ENCODE measurements around the gene ADGRD2. TPM values are rescaled to one million over a fixed set of nuclear protein-coding genes. Genes with fewer than 3 reads are reported as not detected.

Gene ADGRD2
- total RNA-seq, 3 donors from 2014 or later: 2.6 to 2.9 TPM; not detected in 1

GRCh38 chr9:124506931-124507879, 57.0 kb downstream of the ADGRD2 start, which contains the start of gene NR5A1:
Gene NR5A1 (minus strand): TSS chr9:124507399. CDS start chr9:124503395, 4,004 bp downstream.
- DNase-seq (ENCODE audit: low spot score in 2 of 2): no peak
- Histone ChIP-seq H3K4me3 (no peak within 1 kb of the TSS), H3K27me3 (peaks cover 6 to 33% of the 10 kb centered on the region in 2 donors), H3K27ac (no peak within 1 kb of the TSS), H3K36me3 (no peaks in the 10 kb centered on the region), H3K4me1 (peaks cover 0 to 5% of the 10 kb centered on the region in 2 donors), H3K9me3 (no peaks in the 10 kb centered on the region)
- TF ChIP-seq POLR2AphosphoS5 (IDR thresholded peaks at IDR 0.05): no peak
- no peak for TF ChIP-seq POLR2A (IDR thresholded peaks at IDR 0.05)
- no peak for TF ChIP-seq CTCF (IDR thresholded peaks at IDR 0.05)
- intact Hi-C loops (cut with DNase I; ENCODE audit: low total_unique reads): loop anchor here (10.0 kb wide), 1 partner anchor 892 kb away; no protein-coding TSS in a partner anchor

DNA sequence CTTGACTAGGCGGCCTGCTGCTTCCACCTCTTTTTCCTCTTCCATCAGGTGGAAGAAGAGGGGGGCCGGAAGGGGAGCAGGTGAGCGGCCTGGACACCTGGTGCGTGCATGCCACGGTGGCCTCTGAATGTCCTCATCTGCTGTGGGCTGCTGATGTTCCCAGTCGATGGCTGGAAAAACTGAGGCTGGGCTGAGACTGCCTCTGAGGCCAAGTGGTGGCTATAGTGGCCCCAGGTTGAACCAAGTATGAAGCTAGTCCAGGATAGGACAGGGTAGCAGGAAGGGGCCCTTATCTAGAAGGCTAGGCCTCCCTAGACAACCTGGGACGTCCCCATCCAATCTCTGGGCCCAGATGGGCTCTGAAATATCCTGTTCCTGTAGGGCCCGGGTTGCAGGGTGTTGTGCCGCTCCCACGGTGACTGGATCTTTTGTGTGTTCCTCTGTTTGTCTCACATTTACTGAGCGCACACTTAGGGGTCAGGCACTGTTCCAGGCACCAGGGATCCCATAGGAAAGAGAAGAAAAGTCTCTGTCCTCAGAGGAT, 57.7 kb downstream of the ADGRD2 start:
- H3K36me3 ChIP-seq: no peaks in the 10 kb centered on the region
- H3K27me3 ChIP-seq: peaks cover 6 to 26% of the 10 kb centered on the region in 2 donors
- no peak overlapping the region for H3K27ac ChIP-seq
- H3K4me3 ChIP-seq: no peak overlapping the region
- peaks cover 0 to 5% of the 10 kb centered on the region in 2 donors for H3K4me1 ChIP-seq
- TF ChIP-seq POLR2A (IDR thresholded peaks at IDR 0.05) (no peak), POLR2AphosphoS5 (IDR thresholded peaks at IDR 0.05) (no peak), CTCF (IDR thresholded peaks at IDR 0.05) (no peak)
- H3K9me3 ChIP-seq: no peaks in the 10 kb centered on the region
- no peak for DNase-seq (ENCODE audit: low spot score in 2 of 2)
- intact Hi-C loops (cut with DNase I; ENCODE audit: low total_unique reads): loop anchor here (10.0 kb wide), 1 partner anchor 893 kb away; no protein-coding TSS in a partner anchor

DNA sequence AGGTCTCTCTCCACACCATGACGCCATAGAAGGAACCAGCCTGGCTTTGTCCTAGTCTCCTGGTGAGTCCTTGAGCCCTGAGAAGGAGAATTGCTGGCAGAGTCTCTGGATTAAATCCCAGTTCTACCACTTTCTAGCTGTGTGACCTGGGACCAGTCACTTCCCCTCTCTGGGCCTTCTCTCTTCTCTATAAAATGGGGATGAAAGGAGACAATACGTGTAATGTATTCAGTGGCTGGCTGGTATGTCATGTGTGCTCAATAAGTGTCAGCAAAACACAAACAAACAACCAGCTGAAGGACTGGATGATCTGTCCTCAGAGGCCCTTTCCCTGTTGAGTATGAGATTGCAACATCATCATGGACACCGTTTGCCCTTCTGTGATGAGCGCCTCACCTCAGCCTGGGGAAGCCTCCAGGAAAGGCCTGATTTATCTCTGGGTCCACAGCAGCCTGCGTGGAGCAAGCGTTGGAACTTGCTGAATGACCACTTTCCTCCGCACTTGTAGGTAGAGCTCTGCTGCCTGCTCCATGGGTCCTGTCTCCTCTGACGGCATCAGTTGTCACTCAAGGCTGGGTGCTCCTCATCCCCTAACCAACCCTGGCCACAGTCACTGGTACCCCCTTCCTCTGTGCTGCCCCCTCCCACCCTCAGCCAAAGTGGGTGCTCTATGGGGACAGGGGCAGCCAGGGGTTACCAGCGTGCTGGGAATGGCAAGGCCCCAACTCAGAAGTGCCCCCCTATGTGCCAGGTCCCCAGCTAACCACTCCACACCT, 60.6 kb downstream of the ADGRD2 start:
- no peaks in the 10 kb centered on the region for H3K9me3 ChIP-seq
- H3K4me1 ChIP-seq: no peaks in the 10 kb centered on the region
- no peaks in the 10 kb centered on the region for H3K36me3 ChIP-seq
- H3K27ac ChIP-seq: no peak overlapping the region
- TF ChIP-seq POLR2A (IDR thresholded peaks at IDR 0.05): no peak
- TF ChIP-seq CTCF (IDR thresholded peaks at IDR 0.05): no peak
- no peak for TF ChIP-seq POLR2AphosphoS5 (IDR thresholded peaks at IDR 0.05)
- H3K27me3 ChIP-seq: peaks cover 0 to under 1% of the 10 kb centered on the region in 2 donors
- intact Hi-C loops (cut with DNase I; ENCODE audit: low total_unique reads): no loop called here
- no peak overlapping the region for H3K4me3 ChIP-seq
- no peak for DNase-seq (ENCODE audit: low spot score in 2 of 2)

GRCh38 chr9:124511426-124511840, 61.2 kb downstream of the ADGRD2 start:
- Histone ChIP-seq H3K4me3 (no peak overlapping the region), H3K36me3 (no peaks in the 10 kb centered on the region), H3K9me3 (no peaks in the 10 kb centered on the region), H3K27ac (no peak overlapping the region), H3K27me3 (no peaks in the 10 kb centered on the region), H3K4me1 (no peaks in the 10 kb centered on the region)
- TF ChIP-seq POLR2A (IDR thresholded peaks at IDR 0.05): no peak
- no peak for TF ChIP-seq POLR2AphosphoS5 (IDR thresholded peaks at IDR 0.05)
- TF ChIP-seq CTCF (IDR thresholded peaks at IDR 0.05): no peak
- DNase-seq (ENCODE audit: low spot score in 2 of 2): no peak
- intact Hi-C loops (cut with DNase I; ENCODE audit: low total_unique reads): no loop called here

All from breast epithelium (tissue), 4 donors.